GM21619 (cell line): ENCODE measurements around the gene TAAR9.
"Not testable (repeated sequence)": the region's sequence is repeated elsewhere in the genome, so short reads cannot be mapped to it uniquely, and the experiment has no call there.

Experiments used
- ATAC-seq: cut with Tn5 transposase; IDR thresholded peaks from one replicate; pipeline ENCODE4 v1.9.1; 2021; ENCODE audit not compliant: unreplicated experiment

TAAR9 gene

DNA sequence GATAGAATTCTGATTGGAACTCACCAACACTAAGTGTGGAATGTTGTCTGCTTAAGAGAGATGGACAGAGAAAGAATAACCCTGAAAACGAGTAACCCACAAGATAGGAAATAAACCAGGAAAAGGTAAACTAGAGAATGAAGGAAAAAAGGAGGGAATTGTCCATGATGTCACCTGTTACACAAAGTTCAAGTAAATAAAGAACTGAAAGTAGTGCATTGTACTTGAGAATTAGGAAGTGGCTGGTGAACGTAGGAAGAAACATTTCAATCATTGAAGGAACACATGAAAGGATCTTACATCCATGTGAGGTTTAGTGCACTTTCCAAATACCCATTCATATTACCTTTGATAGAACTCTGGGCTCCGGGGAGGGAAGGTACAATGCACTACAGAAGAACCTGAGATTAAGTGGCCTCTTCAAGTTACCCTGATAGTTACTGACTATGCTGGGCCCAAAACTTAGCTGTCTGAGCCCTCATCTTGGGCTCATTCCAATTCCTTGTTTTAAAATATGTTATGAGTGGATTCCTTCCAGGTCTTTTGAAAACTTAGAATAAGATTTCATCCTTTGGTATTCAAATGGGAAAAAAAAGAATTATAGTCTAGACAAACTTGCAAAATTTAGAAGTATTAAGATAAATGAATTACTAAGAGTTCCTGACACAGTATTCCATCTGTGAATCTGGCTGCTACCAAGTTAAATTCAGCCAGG, 24.1 kb upstream of the TAAR9 start:
- ATAC-seq, result no peak

DNA sequence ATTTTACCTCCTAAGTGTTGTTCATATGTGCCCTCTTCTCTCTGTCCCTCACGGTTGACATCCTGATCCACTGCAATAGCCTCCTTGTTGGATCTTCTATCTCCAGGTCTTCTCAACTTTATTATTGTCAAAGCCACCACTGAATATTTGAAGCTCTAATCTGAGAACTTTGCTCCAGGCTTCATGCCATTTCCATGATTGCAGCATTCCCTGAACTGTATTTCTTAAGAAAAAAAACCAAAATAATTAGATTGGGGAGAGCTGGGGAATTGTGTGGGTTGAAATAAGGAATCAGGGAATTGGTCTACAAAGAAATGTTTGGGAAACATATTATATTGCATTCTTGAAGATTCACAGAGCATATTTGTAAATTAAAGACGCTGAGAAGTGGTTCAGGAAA, 22.7 kb upstream of the TAAR9 start:
- no peak for ATAC-seq

DNA sequence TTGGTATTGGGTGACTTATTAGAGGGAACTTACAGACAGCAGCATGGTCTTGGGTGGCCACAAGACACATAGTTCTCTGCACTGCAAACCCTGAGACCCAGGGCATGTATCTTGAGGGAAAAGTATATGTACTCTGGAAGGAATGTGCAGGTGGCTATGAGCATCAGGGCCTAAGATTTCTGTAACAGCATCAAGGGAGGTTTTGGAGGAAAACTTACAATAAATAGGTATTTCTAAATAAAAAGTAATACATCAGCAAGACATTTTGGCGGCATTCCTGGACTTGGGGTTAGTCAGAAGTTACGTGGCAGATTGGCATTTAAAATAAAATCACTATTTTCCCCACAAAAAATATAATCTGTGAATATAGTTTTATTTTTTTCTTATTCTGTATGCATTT, 17.1 kb upstream of the TAAR9 start:
- no peak for ATAC-seq

DNA sequence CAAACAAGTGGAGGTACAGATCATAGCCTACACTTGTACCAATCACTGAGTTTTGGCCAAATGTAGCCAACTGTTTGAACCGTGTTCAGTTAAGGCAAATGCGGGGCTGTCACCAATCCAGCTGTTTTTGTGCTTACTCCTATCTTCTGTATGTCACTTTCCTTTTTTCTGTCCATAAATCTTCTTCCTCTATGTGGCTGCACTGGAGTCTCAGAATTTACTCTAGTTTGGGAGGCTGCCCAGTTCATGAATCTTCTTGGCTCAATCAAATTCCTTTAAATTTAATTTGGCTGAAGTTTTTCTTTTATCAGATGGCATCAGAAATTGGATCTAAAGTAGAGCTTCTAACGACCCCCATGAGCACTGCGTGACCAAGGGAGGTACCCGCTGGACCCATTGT, 13.4 kb upstream of the TAAR9 start:
- no peak for ATAC-seq

DNA sequence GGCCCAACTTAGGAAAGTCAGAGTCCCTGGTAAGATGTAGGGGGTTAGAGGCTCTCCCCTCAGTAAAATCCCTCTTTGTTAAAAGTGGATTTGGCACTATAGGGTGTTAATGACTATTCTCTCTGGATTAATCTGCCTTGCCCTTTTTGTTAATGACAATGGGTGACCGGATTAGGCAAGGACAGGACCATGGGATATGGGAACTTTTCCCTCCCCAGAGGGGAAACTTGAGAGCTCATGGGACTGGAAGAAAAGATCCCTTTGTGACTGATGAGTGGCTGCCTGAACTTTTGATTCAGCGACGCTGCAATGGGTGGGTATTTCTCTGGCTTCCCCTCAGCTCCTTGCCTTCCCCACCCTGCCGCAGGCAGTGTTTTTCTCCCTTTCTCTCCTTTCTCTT, 12.2 kb upstream of the TAAR9 start:
- no peak for ATAC-seq

DNA sequence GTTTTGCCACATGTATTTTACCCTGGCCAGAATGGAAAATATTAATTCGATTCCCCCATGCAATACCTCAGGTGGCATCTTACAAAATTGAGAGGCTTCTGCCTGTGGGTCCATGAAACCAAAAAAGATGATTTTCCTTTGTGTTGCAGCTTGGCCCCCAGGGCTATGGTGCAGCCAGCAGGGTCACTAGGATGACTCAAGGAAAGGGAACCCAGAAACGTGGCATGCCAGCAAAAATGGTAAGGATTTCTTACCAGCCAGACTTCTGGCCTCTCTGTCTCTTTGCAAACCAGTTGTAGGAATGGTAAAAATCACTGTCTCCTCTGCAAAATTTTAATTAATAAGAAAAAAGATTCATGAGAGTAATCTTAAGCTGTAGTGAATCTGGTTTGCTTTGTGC, 11.6 kb upstream of the TAAR9 start:
- ATAC-seq, result no peak

DNA sequence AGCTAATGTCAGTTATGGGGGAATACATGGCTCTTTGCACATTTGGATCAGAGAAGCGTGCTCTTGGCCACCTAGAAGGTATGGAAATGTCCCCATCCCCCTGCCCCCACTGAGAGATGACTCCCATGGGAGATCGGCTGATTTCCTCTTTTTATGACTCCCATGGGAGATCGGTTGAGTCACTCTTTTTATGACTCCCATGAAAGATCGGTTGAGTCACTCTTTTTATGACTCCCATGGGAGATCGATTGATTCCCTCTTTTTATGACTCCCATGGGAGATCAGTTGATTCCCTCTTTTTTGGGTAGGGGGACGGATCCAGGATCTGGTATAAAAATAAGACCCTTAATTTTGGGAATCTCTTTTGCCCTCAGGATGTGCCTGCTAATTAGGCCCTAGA, 10.3 kb upstream of the TAAR9 start:
- no peak for ATAC-seq

DNA sequence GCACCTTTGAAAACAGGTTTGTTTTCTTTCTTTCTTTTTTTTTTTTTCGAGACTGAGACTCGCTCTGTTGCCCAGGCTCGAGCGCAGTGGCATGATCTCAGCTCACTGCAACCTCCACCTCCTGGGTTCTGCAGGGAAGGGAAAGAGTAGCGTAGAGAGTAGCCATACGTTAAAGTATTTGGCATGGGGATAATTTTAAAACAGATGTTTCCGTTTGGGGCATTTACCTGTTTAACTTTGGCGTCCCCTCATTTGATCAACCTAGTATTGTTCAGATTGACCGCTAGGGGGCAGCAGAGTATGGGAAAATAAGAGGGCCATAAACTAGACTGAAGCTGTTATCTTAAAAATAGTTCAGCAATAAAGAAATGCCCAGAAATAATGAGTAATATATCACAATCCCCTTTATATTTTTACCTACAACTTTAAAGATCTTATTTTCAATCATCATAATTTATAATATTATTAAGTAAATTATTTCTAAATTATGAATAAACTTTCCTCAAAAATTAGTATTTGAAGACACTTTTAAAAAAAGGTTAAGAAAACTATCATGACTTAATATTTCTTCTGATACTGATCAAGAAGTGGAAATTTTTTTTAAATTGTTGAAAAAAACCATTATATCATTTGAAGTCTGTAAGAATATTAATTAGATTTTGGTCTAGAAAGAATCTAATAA, 7.6 kb upstream of the TAAR9 start:
- peak; percentile 88 for ATAC-seq

DNA sequence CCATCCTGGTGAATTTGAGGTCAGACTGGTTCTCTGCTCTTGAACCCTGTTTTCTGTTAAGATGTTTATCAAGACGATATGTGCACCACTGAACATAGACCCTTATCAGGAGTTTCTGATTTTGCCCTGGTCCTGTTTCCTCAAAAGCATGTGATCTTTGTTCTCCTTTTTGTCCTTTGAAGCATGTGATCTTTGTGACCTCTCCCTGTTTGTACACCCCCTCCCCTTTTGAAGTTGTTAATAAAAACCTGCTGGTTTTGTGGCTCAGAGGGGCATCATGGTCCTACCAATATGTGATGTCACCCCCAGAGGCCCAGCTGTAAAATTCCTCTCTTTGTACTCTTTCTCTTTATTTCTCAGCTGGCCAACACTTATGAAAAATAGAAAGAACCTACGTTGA, 3.5 kb upstream of the TAAR9 start:
- ATAC-seq, result not testable (repeated sequence)

DNA sequence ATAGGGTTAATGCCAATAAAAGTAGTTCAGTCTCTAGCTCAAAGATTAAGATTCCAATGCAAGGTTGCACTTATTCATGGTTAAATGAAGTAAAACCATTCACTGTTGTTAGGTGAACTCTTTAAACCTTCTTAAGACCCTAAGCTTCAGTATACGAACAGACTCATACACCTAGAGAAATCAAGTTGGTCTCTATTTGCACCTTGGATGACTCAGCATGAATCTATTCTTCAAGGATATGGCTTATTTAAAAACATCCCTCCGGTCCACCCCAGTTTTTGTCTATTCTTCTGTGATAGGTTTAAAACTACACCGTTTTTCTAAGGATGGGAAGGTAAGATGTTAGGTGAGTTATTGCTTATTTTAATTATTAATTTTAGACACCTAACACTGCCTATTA, 932 bp upstream of the TAAR9 start:
- no peak for ATAC-seq

DNA sequence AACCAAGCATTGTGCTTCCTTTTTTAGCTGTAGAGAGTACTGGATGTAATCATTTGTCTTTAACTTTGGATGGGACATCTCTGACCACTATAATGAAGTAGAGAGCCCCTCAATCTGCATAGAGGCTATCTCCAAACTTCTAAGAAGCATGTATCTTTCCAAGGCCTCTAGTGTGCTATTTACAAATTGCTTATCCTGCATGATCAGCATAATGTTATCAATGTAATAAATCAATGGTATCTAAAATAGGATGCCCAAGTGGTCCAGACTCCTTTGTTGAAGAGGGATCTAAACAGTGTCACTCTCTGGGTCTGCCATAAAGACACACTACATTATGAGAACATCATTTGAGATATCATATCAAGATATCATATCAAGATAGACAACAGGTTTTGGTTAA, 6.7 kb downstream of the TAAR9 start:
- no peak for ATAC-seq

DNA sequence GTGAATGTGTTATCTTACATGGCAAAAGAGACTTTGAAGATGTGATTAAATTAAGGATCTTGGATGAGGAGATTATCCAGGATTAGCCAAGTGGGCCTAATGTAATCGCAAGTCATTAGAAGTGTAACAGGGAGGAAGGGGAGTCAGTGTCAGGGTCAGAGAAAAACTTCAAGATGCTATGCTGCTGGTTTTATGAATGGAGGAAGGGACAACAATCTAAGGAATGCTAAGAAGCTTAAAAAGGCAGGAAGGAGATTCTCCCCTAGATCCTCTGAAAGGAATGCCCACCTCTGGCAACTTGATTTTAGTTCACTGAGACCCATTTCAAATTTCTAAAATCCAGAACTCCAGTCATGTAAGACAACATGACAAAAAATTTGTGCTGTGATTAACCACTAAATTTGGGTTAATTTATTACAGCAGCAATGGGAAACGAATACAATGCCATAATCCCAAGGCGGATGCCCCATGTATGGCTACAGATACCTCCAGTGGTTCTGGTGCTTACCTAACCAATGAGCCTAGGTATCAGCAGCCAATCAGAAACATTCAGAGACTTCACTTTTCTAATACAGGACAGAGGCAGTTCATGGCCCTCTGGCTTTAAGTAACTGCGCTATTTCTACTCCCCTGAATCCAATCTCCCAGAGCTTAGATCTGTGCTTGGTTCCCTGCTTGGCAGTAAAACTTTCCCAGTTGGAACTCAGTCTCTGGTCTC, 10.8 kb downstream of the TAAR9 start:
- ATAC-seq, result no peak

DNA sequence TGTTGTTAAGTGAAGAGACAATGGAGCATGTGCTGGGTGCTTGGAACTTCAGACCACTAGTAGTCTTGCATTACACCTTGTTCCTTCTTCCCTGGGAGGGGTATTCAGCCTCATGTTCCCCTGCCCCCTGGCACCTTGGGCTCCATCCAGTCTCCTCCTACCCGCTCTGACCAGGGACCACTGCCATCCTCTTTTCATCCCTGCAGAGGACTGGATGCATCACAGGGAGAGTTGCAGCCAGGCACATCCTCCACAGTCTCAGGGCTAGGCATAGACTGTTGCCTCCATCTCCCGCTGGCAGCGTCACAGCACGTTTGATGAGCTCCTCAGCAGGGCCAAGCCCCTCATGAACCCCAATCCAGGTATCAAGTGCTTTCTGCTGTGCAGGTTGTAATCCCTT, 13.1 kb downstream of the TAAR9 start:
- no peak for ATAC-seq

DNA sequence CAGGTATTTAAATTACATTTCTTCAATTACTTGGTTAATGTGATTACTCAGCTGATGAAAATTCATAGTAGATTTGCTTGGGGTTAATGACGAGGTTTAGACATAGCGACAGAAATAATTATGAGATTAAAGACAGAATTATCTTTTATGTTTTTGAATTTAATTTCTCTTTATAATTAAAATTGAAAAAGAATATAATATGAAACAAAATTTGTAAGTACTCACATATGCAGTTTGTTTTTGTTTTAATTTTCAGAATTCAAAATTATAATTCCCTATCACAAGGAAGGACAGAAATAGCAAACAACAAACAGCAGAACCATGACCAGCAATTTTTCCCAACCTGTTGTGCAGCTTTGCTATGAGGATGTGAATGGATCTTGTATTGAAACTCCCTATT, 14.3 kb downstream of the TAAR9 start, which contains the start of gene TAAR8:
TSS of gene TAAR8 (plus strand) at position 301 of the 400 bp plus-strand sequence. CDS start at position 322, 21 bp downstream.
- ATAC-seq, result no peak

DNA sequence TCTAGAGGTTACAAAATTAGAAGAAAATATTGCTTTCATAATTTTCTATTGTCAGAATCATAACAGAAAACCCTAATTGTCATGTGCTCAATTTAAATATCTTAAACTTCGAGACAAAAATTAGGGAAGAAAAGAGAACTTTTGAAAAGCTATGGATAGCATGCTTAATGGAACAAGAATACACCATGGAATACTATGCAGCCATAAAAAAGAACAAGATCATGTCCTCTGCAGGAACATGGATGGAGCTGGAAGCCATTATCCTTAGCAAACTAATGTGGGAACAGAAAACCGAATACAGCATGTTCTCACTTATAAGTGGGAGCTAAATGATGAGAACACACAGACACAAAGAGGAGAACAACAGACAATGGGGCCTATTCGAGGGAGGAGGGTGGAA, 22.0 kb downstream of the TAAR9 start:
- ATAC-seq, result not testable (repeated sequence)

DNA sequence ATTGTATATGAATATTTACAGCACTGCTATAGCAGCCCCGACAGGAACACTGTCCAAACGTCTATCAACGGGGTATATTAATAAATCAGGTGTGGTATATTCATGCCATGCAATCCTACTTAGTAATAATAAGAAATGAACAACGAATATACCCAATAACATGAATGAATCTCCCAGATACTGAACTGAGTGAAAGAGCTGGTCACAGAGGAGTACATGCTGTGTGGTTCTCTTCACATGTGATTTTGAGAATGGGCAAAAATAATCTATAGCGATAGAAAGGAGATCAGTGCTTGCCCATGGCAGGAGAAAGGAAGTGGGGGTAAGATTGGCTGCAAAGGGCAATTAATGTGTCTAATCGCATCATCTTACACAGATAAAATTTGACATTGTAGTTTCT, 28.3 kb downstream of the TAAR9 start:
- ATAC-seq, result no peak

DNA sequence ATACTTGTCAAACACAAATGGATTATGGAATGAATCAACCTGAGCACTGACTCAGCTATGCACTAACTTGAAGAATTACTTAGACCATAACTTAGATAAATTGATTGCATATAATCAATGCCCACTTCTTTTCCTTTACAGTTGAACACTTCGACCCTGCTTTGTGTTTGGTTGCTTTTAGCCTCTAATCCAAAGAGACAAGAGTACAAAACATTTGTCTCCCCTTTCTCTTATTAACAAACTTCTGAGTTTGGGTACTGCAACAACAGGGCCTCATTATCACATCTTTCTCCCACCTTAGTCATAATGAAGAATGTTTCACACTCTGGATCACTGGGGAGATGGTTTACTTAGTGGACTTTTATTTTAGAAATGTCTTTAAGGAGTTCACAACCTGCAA, 29.5 kb downstream of the TAAR9 start:
- no peak for ATAC-seq

DNA sequence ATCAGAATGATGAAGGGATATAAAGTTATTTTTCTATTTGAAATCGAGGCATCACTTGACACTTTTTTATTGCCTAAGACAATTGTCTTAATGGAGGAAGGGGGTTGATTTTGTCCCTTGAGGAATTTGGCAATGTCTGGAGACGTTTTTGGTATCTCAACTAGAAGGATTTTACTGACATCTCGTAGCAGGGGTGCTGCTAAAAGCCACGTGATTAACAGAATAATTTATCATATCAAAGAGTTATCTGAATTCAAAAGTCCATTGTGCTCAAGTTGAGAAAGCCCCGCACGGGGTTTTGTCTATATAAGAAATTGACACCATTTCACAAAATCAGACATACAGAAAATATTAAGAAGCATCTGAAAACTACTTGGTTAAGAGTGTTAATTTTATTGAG, 30.5 kb downstream of the TAAR9 start:
- ATAC-seq, result no peak

DNA sequence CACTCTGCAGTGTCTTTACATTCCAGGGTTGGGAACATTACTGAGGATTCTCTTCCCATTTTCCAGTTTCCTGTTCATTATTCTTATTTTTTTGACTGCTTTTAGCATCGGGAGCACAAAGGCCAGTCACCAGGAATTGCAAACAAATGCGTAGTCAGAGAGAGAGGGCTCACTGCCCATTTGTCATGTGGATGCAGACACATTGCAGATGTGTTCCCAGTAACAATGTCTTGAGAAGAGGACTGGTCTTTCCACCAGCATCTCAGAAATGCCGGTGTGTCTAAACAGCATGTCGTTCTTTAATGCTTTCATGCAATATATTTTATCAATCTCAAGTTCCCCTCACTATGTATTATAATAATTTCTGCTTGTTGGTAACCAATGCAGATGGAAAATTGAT, 31.1 kb downstream of the TAAR9 start:
- no peak for ATAC-seq

DNA sequence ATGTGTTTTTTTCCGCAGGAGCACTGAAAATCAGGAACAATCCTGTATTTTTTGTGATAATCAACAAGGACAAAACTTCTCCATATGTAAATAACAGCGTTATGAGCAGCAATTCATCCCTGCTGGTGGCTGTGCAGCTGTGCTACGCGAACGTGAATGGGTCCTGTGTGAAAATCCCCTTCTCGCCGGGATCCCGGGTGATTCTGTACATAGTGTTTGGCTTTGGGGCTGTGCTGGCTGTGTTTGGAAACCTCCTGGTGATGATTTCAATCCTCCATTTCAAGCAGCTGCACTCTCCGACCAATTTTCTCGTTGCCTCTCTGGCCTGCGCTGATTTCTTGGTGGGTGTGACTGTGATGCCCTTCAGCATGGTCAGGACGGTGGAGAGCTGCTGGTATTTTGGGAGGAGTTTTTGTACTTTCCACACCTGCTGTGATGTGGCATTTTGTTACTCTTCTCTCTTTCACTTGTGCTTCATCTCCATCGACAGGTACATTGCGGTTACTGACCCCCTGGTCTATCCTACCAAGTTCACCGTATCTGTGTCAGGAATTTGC, 32.2 kb downstream of the TAAR9 start, which contains the start of gene TAAR6:
TSS of gene TAAR6 (plus strand) at position 102 of the 557 bp plus-strand sequence. CDS start at position 102, 0 bp downstream.
- ATAC-seq, result no peak

DNA sequence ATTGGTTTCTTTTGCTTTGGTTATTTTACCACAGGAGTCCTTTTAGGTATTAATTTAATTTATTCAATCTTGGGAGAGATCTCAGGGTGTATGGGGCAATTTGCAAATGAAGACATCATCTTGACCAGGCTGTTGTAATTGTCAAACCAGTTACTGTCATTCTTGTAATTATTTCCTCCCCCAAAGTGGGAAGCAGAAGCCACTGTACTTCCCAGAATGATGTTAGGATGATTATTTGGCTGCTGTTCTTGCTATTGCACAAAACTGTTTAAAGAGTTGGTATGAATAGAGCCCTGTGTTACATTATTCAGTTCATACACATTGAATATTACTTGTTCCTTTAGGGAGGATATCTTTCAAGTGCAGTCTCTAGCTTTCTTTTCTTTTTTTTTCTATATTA, 33.7 kb downstream of the TAAR9 start:
- no peak for ATAC-seq

DNA sequence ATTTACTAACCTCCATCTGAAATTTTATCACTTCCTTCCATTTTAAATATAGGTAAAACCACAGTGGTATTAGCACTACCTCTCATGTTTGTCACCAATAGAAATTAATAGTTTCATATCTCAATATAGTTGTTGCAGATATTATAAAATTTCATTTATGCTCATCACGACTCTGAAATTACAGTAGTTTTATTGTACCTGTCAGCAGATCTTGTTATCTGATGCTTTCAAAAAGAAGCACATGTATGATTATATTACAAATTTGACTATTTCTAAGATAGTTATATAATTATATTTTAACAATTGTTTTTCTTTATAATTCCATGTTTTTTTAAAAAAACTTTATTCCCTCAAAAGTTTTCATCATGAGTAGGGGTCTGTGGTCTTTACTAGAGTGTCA, 46.6 kb downstream of the TAAR9 start:
- ATAC-seq, result no peak
